GM12878 (cell line): ENCODE measurements around the gene CAMK4. TPM values are rescaled to one million over a fixed set of nuclear protein-coding genes. Genes with fewer than 3 reads are reported as not detected.
A peak's percentile ranks its signal among the peaks of the same experiment; 100 is the strongest.

Experiments
- ATAC-seq: fragments of 200-7000 bp; cut with Tn5 transposase; 3 replicates; pipeline ENCODE4 v1.9.1; 2020; ENCODE audit warnings: mild to moderate bottlenecking, moderate library complexity
- BruUV-seq: library from RNA; stranded (reverse); fragments of 400-500 nt; replicated peaks from 2 replicates; lab custom pipeline; 2021; lab: Mats Ljungman, UMichigan
- CTCF ChIA-PET: fragments of 300-600 bp; sonication (Branson Sonifier 250); formaldehyde crosslinking; extraction: SDS; loops from one replicate; lab custom pipeline; 2021; ENCODE audit warnings: inconsistent platforms; lab: Yijun Ruan, JAX
- POLR2A ChIA-PET: fragments of 350-600 bp; formaldehyde crosslinking; extraction: SDS; loops from one replicate; lab custom pipeline; 2021; ENCODE audit warnings: inconsistent platforms; lab: Charles Lee
- RAD21 ChIA-PET: fragments of 300-600 bp; sonication (Branson Sonifier 250); formaldehyde crosslinking; loops from one replicate; lab custom pipeline; 2023; ENCODE audit warnings: antibody characterized with exemption; ENCODE audit not compliant: unreplicated experiment; lab: Charles Lee
- SMC1A ChIA-PET: fragments of 300-600 bp; sonication (Branson Sonifier 250); formaldehyde crosslinking; loops from one replicate; lab custom pipeline; 2023; ENCODE audit not compliant: unreplicated experiment, uncharacterized antibody; lab: Charles Lee
- DNase-seq: peaks from one replicate; pipeline ENCODE4 v3.0.0-alpha.2; 2011; ENCODE audit warnings: low read depth, low spot score
- FAIRE-seq: peaks from 3 replicates; lab custom pipeline; 2011; peaks lifted over from hg19 to GRCh38; lab: Jason Lieb, UNC
- H2AFZ ChIP-seq: 2 replicates; pipeline ENCODE4 v1.6.0; 2011; ENCODE audit warnings: low read depth, low read length, control low read depth; ENCODE audit not compliant: control insufficient read depth
- H3K27ac ChIP-seq: 2 replicates; pipeline ENCODE4 v1.5.1; 2011; ENCODE audit warnings: control low read depth; ENCODE audit not compliant: control insufficient read depth, insufficient read depth
- H3K27me3 ChIP-seq, 2 experiments: replicated peaks in 1 of 2; 2 replicates each; pipeline versions ENCODE4 v1.6.0 to v1.6.1; 2011; ENCODE audit warnings: low read length in 1 of 2; ENCODE audit not compliant: control insufficient read depth in 2 of 2, insufficient read depth in 2 of 2
- H3K36me3 ChIP-seq, 2 experiments: 2 replicates each; pipeline ENCODE4 v1.5.1; 2011; ENCODE audit warnings: low read length in 1 of 2; ENCODE audit not compliant: control insufficient read depth in 2 of 2, insufficient read depth in 2 of 2
- H3K4me1 ChIP-seq: 2 replicates; pipeline ENCODE4 v1.6.1; 2011; ENCODE audit warnings: mild to moderate bottlenecking, low read length, moderate library complexity, mixed read lengths; ENCODE audit not compliant: control insufficient read depth, insufficient read depth
- H3K4me2 ChIP-seq: 2 replicates; pipeline ENCODE4 v1.6.0; 2011; ENCODE audit warnings: control low read depth; ENCODE audit not compliant: control insufficient read depth, insufficient read depth
- H3K4me3 ChIP-seq: fragments of 200-600 bp; sonication (generic); 2 replicates; pipeline ENCODE4 v1.5.1; 2016
- H3K79me2 ChIP-seq: 2 replicates; pipeline ENCODE4 v1.6.0; 2011; ENCODE audit warnings: low read length; ENCODE audit not compliant: control insufficient read depth, insufficient read depth
- H3K9ac ChIP-seq: 2 replicates; pipeline ENCODE4 v1.8.0; 2011; ENCODE audit warnings: low read length, control low read depth, mixed read lengths; ENCODE audit not compliant: control insufficient read depth, insufficient read depth
- H3K9me3 ChIP-seq: replicated peaks from 3 replicates; pipeline ENCODE4 v1.5.1; 2011; ENCODE audit warnings: mild to moderate bottlenecking, low read length; ENCODE audit not compliant: control insufficient read depth, insufficient read depth
- H4K20me1 ChIP-seq: 2 replicates; pipeline ENCODE4 v1.6.0; 2011; ENCODE audit not compliant: control insufficient read depth, insufficient read depth
- ASH2L ChIP-seq: fragments of 300-600, 200-600 bp; sonication (generic); IDR thresholded peaks from 2 replicates; pipeline ENCODE4 v1.6.1; 2017; ENCODE audit warnings: low read depth, mild to moderate bottlenecking, borderline replicate concordance
- BMI1 ChIP-seq: fragments of 450-650 bp; IDR thresholded peaks from 2 replicates; pipeline ENCODE4 v1.6.1; 2016; ENCODE audit warnings: mild to moderate bottlenecking, moderate library complexity, borderline replicate concordance
- DPF2 ChIP-seq: fragments of 450-650 bp; IDR thresholded peaks from 2 replicates; pipeline ENCODE4 v1.6.1; 2017; ENCODE audit warnings: mild to moderate bottlenecking
- FOXM1 ChIP-seq: IDR thresholded peaks from 2 replicates; pipeline ENCODE4 v1.6.1; 2012; ENCODE audit warnings: low read depth, mild to moderate bottlenecking, inconsistent platforms, low read length, moderate library complexity
- MTA2 ChIP-seq: fragments of 450-650 bp; IDR thresholded peaks from 2 replicates; pipeline ENCODE4 v1.6.1; 2016; ENCODE audit warnings: low read depth, mild to moderate bottlenecking, moderate library complexity
- NFIC ChIP-seq: IDR thresholded peaks from 2 replicates; pipeline ENCODE4 v1.6.1; 2012; ENCODE audit warnings: low read depth, mild to moderate bottlenecking, inconsistent platforms, low read length, moderate library complexity
- NR2F1 ChIP-seq: fragments of 450-650 bp; conservative IDR thresholded peaks from 2 replicates; pipeline ENCODE4 v1.6.1; 2017; ENCODE audit warnings: mild to moderate bottlenecking
- PAX8 ChIP-seq: fragments of 450-650 bp; IDR thresholded peaks from 2 replicates; pipeline ENCODE4 v1.6.1; 2017; ENCODE audit warnings: mild to moderate bottlenecking, moderate library complexity
- RAD51 ChIP-seq: fragments of 450-650 bp; IDR thresholded peaks from 2 replicates; pipeline ENCODE4 v1.6.1; 2016; ENCODE audit warnings: moderate library complexity, mild to moderate bottlenecking, inconsistent platforms
- SREBF2 ChIP-seq: IDR thresholded peaks from 2 replicates; pipeline ENCODE4 v1.6.1; 2012; ENCODE audit warnings: mild to moderate bottlenecking, low read length
- YY1 ChIP-seq: IDR thresholded peaks from 2 replicates; pipeline ENCODE4 v1.6.1; 2011; ENCODE audit warnings: low read depth, mild to moderate bottlenecking, low read length
- WGBS: methylation state at CpG from one replicate; pipeline ENCODE4 v1.1.6; 2016; ENCODE audit warnings: low lambda C conversion rate; ENCODE audit not compliant: insufficient replicate concordance, insufficient coverage; ENCODE audit errors: missing lambda C conversion rate; 5-methylcytosine and 5-hydroxymethylcytosine counted together
- in situ Hi-C: fragments of 300-500 bp; cut with MboI; formaldehyde crosslinking; loops from 9 replicates; pipeline ENCODE4 v1.14.3; 2018; ENCODE audit warnings: mixed read lengths
- intact Hi-C: fragments of 100-400 bp; cut with micrococcal nuclease; formaldehyde crosslinking; loops from one replicate; pipeline ENCODE4 v1.14.2; 2022; ENCODE audit not compliant: unreplicated experiment
- polyA plus RNA-seq, 11 experiments: library from polyadenylated mRNA; depleted of rRNA in 4 of 11; unstranded in 6 of 11; stranded (reverse) in 5 of 11; fragments of >200 nt; fragmentation: Nextera tagmentation in 4 of 11; fragmentation: Illumina TruSeq in 1 of 11; extraction: Ambion mirVana in 4 of 11; extraction: Trizol in 1 of 11; gene quantifications; 1 replicate in 1 of 11; 2 replicates in 10 of 11; pipeline versions ENCODE4 v1.2.1 to v1.2.3, GENCODE V29; 2011 to 2016; ENCODE audit warnings: inconsistent platforms in 2 of 11, missing spikeins in 2 of 11, low read depth in 1 of 11
- total RNA-seq, 4 experiments: library from RNA; depleted of rRNA in 3 of 4; stranded (reverse); fragments of >200 nt in 3 of 4; fragmentation: Illumina TruSeq in 1 of 4; extraction: Trizol in 1 of 4; gene quantifications; 2 replicates each; pipeline versions ENCODE4 v1.2.1 to v1.2.3, GENCODE V29; 2013 to 2021
- TF ChIP-seq, protein P1 (sequence below): fragments of 450-650 bp; IDR thresholded peaks from 2 replicates; pipeline ENCODE4 v1.6.1; 2017; ENCODE audit warnings: low read depth, mild to moderate bottlenecking, moderate library complexity
- TF ChIP-seq, protein P2 (sequence below): fragments of 150-350 bp; IDR thresholded peaks from 2 replicates; pipeline ENCODE4 v1.6.1; 2016; ENCODE audit warnings: low read depth, low read length

Gene CAMK4
- total and polyA plus RNA-seq, 10 of the 15 experiments (the other 5 are each of a cell fraction or from before 2014, with no cell fraction given): 13.3 to 51.9 (median 35.3) TPM

DNA sequence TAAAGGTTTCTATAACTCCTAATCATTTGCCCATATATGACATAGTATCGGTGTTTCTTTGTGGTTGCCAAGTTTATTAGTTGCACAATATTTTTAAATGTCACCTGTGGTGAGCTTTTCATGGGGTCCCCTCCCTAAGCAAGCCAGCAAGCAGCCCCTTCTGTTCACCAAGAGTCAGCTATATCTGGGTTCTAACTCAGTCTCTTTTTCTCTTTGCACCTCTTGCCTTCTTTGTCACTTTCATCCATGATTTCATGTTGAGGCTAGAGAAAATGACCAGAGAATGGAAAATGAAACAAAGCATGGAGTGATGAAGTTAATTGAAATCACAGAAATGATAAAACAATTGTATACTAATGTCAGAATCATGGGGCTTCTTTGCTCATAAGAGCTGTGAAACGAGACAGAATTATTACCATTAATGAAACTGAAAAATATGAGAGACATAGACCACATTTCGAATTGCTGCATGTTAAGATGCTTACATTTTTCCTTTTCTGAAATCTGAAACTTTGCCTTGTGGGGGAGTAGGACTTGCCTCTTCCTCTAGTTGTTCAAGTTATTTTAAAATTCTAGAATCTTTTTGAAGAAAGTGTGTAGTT is 75.7 kb downstream of the CAMK4 start:
- Histone ChIP-seq H3K4me1 (no peaks in the 10 kb centered on the region), H2AFZ (peak overlapping the region; percentile 17; the same call in 1 of the 2 replicates), H3K9ac (no peak overlapping the region), H3K9me3 (peaks cover 21% of the 10 kb centered on the region), H3K27me3 (no peaks in the 10 kb centered on the region), H3K4me2 (peak overlapping the region; percentile 60), H3K79me2 (peaks cover 5% of the 10 kb centered on the region), H3K27ac (peak overlapping the region; percentile 55), H3K36me3 (peaks cover 0 to 2% of the 10 kb centered on the region in 2 experiments; a peak in 2 of 4 replicates), H4K20me1 (no peaks in the 10 kb centered on the region), H3K4me3 (no peak overlapping the region)
- ChIA-PET SMC1A (interaction anchor here (0.5 to 1.4 kb wide), 5 partner anchors 10 to 79 kb away, joined by 3 to 5 read pairs (median 4); no protein-coding TSS in a partner anchor), POLR2A (no interaction called here), RAD21 (interaction anchor here (0.8 kb wide), 1 partner anchor 77 kb away, joined by 3 read pairs; no protein-coding TSS in a partner anchor), CTCF (interaction anchor here (0.8 to 1.2 kb wide), 4 partner anchors 10 to 847 kb away, joined by 3 to 4 read pairs (median 3); no protein-coding TSS in a partner anchor)
- 64% methylated on average over 3 of the region's 3 CpGs for WGBS
- intact Hi-C loops (no loop called here), in situ Hi-C loops (no loop called here)
- peak; percentile 27 for FAIRE-seq
- peak; percentile 87 for ATAC-seq
- no peak for TF ChIP-seq PAX8
- TF ChIP-seq MTA2: 0 out of 2 replicates have a peak, but pooled peaks have one; percentile 10
- TF ChIP-seq NFIC: peak; percentile 23; the same call in 1 of the 2 replicates
- TF ChIP-seq FOXM1: 0 out of 2 replicates have a peak, but pooled peaks have one; percentile 42
- TF ChIP-seq SREBF2: no peak
- TF ChIP-seq, protein P1, sequence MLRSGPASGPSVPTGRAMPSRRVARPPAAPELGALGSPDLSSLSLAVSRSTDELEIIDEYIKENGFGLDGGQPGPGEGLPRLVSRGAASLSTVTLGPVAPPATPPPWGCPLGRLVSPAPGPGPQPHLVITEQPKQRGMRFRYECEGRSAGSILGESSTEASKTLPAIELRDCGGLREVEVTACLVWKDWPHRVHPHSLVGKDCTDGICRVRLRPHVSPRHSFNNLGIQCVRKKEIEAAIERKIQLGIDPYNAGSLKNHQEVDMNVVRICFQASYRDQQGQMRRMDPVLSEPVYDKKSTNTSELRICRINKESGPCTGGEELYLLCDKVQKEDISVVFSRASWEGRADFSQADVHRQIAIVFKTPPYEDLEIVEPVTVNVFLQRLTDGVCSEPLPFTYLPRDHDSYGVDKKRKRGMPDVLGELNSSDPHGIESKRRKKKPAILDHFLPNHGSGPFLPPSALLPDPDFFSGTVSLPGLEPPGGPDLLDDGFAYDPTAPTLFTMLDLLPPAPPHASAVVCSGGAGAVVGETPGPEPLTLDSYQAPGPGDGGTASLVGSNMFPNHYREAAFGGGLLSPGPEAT: 0 out of 2 replicates have a peak, but pooled peaks have one; percentile 19
- no peak for TF ChIP-seq BMI1
- TF ChIP-seq YY1: no peak
- TF ChIP-seq ASH2L: no peak
- TF ChIP-seq, protein P2, sequence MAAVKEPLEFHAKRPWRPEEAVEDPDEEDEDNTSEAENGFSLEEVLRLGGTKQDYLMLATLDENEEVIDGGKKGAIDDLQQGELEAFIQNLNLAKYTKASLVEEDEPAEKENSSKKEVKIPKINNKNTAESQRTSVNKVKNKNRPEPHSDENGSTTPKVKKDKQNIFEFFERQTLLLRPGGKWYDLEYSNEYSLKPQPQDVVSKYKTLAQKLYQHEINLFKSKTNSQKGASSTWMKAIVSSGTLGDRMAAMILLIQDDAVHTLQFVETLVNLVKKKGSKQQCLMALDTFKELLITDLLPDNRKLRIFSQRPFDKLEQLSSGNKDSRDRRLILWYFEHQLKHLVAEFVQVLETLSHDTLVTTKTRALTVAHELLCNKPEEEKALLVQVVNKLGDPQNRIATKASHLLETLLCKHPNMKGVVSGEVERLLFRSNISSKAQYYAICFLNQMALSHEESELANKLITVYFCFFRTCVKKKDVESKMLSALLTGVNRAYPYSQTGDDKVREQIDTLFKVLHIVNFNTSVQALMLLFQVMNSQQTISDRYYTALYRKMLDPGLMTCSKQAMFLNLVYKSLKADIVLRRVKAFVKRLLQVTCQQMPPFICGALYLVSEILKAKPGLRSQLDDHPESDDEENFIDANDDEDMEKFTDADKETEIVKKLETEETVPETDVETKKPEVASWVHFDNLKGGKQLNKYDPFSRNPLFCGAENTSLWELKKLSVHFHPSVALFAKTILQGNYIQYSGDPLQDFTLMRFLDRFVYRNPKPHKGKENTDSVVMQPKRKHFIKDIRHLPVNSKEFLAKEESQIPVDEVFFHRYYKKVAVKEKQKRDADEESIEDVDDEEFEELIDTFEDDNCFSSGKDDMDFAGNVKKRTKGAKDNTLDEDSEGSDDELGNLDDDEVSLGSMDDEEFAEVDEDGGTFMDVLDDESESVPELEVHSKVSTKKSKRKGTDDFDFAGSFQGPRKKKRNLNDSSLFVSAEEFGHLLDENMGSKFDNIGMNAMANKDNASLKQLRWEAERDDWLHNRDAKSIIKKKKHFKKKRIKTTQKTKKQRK: no peak
- no peak for TF ChIP-seq RAD51
- no peak for TF ChIP-seq DPF2
- TF ChIP-seq NR2F1: no peak
- no TSS peak for BruUV-seq
- DNase-seq: no peak
